Stimulated activated CD4-positive, alpha-beta T cell treated with anti-CD3 and anti-CD28 coated beads, Interleukin-12 subunit alpha, Interleukin-12 subunit beta, amount 100 ng/mL, for 4 hours (primary cell): Measurements from ENCODE around the gene UBD.
A peak's percentile ranks its signal among the peaks of the same experiment; 100 is the strongest.

Source experiments
- DNase-seq: peaks from one replicate; pipeline ENCODE4 v3.0.0-alpha.2; 2020

Gene UBD

GRCh38 chr6:29558439-29559079 lies 973 bp downstream of the UBD start:
- DNase-seq, result no peak

- DNase-seq, result no peak
These were observed 2.2 kb downstream of the UBD start for GRCh38 chr6:29557320-29557719.

GRCh38 chr6:29554764-29555163 lies 4.8 kb downstream of the UBD start:
- DNase-seq, result no peak

GRCh38 chr6:29553268-29554057 lies 6.1 kb downstream of the UBD start:
- DNase-seq, result peak; percentile 32

GRCh38 chr6:29552512-29553051 lies 7.0 kb downstream of the UBD start:
- DNase-seq, result no peak

- no peak for DNase-seq
These were observed 12.0 kb downstream of the UBD start for GRCh38 chr6:29547573-29547972.

- no peak for DNase-seq
These were observed 21.7 kb downstream of the UBD start for GRCh38 chr6:29537714-29538403.

- no peak for DNase-seq
These were observed 27.1 kb downstream of the UBD start for GRCh38 chr6:29532320-29532951.

GRCh38 chr6:29531668-29532067 lies 27.9 kb downstream of the UBD start:
- DNase-seq, result peak; percentile 12

GRCh38 chr6:29530671-29531310 lies 28.7 kb downstream of the UBD start:
- DNase-seq, result no peak

GRCh38 chr6:29529956-29530355 lies 29.6 kb downstream of the UBD start:
- DNase-seq, result no peak

GRCh38 chr6:29528988-29529560 lies 30.5 kb downstream of the UBD start:
- DNase-seq, result no peak

- no peak for DNase-seq
These were observed 31.1 kb downstream of the UBD start for GRCh38 chr6:29528300-29528931.

GRCh38 chr6:29527564-29527963 lies 32.0 kb downstream of the UBD start:
- DNase-seq, result no peak

GRCh38 chr6:29527126-29527525 lies 32.4 kb downstream of the UBD start:
- no peak for DNase-seq

GRCh38 chr6:29525311-29525639 lies 34.3 kb downstream of the UBD start:
- DNase-seq, result no peak

GRCh38 chr6:29524444-29525310 lies 34.9 kb downstream of the UBD start:
- no peak for DNase-seq

GRCh38 chr6:29524044-29524443 lies 35.5 kb downstream of the UBD start:
- DNase-seq, result no peak

GRCh38 chr6:29522227-29522626 lies 37.3 kb downstream of the UBD start:
- no peak for DNase-seq

GRCh38 chr6:29521006-29521680 lies 38.4 kb downstream of the UBD start:
- DNase-seq, result no peak
